Measurements from ENCODE around the gene HOMER2.

The HOMER2 gene

GRCh38 chr15:82936966-82937711 lies 15.4 kb downstream of the HOMER2 start:
- in situ Hi-C loops (cut with HindIII; ENCODE audit: low sequenced_read_pairs) = no loop called here
- TF ChIP-seq, protein P1, sequence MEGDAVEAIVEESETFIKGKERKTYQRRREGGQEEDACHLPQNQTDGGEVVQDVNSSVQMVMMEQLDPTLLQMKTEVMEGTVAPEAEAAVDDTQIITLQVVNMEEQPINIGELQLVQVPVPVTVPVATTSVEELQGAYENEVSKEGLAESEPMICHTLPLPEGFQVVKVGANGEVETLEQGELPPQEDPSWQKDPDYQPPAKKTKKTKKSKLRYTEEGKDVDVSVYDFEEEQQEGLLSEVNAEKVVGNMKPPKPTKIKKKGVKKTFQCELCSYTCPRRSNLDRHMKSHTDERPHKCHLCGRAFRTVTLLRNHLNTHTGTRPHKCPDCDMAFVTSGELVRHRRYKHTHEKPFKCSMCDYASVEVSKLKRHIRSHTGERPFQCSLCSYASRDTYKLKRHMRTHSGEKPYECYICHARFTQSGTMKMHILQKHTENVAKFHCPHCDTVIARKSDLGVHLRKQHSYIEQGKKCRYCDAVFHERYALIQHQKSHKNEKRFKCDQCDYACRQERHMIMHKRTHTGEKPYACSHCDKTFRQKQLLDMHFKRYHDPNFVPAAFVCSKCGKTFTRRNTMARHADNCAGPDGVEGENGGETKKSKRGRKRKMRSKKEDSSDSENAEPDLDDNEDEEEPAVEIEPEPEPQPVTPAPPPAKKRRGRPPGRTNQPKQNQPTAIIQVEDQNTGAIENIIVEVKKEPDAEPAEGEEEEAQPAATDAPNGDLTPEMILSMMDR (IDR thresholded peaks at IDR 0.05; ENCODE audit: low read depth, low read length, missing control alignments) = no peak
- DNase-seq (ENCODE audit: low read depth) = no peak
- H3K4me3 ChIP-seq (ENCODE audit: low read depth, low read length) = no peak overlapping the region

GRCh38 chr15:82935382-82935781 lies 17.1 kb downstream of the HOMER2 start:
- in situ Hi-C loops (cut with HindIII; ENCODE audit: low sequenced_read_pairs) = no loop called here
- no peak overlapping the region for H3K4me3 ChIP-seq (ENCODE audit: low read depth, low read length)
- TF ChIP-seq, protein P1 (IDR thresholded peaks at IDR 0.05; ENCODE audit: low read depth, low read length, missing control alignments) = no peak
- no peak for DNase-seq (ENCODE audit: low read depth)

- in situ Hi-C loops (cut with HindIII; ENCODE audit: low sequenced_read_pairs) = no loop called here
These were observed 18.2 kb downstream of the HOMER2 start for GRCh38 chr15:82934100-82934880.

DNA sequence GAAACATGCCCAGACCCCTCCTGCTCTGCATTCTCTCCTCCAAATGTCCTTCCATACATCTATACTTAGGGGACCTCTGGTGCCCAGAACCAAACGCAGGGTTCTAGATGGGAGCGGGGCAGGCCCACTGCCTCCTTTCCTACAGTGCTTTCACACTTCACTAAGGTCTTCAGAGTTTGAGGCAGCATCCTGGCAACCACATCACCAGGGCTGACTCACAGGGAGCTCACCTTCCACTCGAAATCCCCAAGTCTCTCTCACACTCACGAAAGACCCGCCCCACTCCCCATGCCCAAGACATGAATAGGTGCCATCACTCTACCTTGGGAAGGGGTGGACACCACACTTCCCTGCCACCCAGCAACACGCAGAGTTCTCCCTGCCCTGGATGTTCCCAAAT lies 18.9 kb downstream of the HOMER2 start:
- no peak for DNase-seq (ENCODE audit: low read depth)
- no peak overlapping the region for H3K4me3 ChIP-seq (ENCODE audit: low read depth, low read length)
- TF ChIP-seq, protein P1 (IDR thresholded peaks at IDR 0.05; ENCODE audit: low read depth, low read length, missing control alignments) = no peak
- in situ Hi-C loops (cut with HindIII; ENCODE audit: low sequenced_read_pairs) = no loop called here

More at GRCh38 chr15:82934100-82934880, 18.2 kb downstream of the HOMER2 start:
- TF ChIP-seq, protein P1 (IDR thresholded peaks at IDR 0.05; ENCODE audit: low read depth, low read length, missing control alignments) = no peak
- no peak overlapping the region for H3K4me3 ChIP-seq (ENCODE audit: low read depth, low read length)
- no peak for DNase-seq (ENCODE audit: low read depth)

DNA sequence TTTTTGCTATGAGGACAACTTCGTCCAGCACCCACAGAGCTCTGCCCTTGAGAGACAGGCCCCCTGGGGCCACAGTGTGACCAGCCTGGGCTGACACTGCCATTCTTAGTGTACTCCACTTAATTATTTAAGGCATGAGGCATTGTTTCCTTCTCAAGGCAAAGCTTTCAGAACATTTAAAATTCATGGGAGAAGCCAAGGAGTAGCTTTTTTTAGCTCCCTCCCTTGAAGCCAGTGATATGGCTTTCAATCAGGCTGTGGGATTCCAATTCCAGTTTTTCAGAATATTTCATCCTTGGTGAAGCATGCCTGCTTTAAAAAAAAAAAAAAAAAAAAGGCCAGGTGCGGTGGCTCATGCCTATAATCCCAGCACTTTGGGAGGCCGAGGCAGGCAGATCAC lies 21.3 kb downstream of the HOMER2 start:
- DNase-seq (ENCODE audit: low read depth) = no peak
- TF ChIP-seq, protein P1 (IDR thresholded peaks at IDR 0.05; ENCODE audit: low read depth, low read length, missing control alignments) = no peak
- in situ Hi-C loops (cut with HindIII; ENCODE audit: low sequenced_read_pairs) = no loop called here
- H3K4me3 ChIP-seq (ENCODE audit: low read depth, low read length) = no peak overlapping the region

DNA sequence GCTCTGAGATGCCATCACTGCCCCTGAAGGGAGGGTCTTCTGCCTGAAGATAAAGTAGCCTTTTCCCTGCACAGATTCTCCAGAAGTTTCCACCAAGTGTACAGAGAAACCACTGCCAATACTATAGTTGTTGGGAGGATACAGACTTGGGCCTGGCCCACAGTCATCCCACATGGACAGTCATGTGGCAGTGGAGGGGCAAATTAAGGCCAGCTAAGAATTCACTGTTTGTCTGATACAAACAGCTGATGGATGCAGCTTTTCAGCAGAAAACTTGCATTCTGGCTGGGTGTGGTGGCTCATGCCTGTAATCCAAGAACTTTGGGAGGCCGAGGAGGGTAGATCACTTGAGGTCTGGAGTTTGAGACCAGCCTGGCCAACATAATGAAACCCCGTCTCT lies 22.1 kb downstream of the HOMER2 start:
- TF ChIP-seq, protein P1 (IDR thresholded peaks at IDR 0.05; ENCODE audit: low read depth, low read length, missing control alignments) = no peak
- DNase-seq (ENCODE audit: low read depth) = no peak
- no peak overlapping the region for H3K4me3 ChIP-seq (ENCODE audit: low read depth, low read length)
- in situ Hi-C loops (cut with HindIII; ENCODE audit: low sequenced_read_pairs) = no loop called here
